Suprapubic skin (tissue), 4 donors: ENCODE results near the gene DAB1. TPM values are rescaled to one million over a fixed set of nuclear protein-coding genes. Genes with fewer than 3 reads are reported as not detected.

Source experiments
- DNase-seq, 2 donors: peaks; one replicate each; pipeline ENCODE4 v3.0.0-alpha.2; 2019; ENCODE audit warnings: low spot score in 2 of 2
- H3K27ac ChIP-seq: fragments of 200-600 bp; sonication (generic); one replicate; pipeline ENCODE4 v1.5.1; 2019
- H3K27me3 ChIP-seq: fragments of 200-600 bp; sonication (generic); one replicate; pipeline ENCODE4 v1.5.1; 2019
- H3K36me3 ChIP-seq: fragments of 200-600 bp; sonication (generic); one replicate; pipeline ENCODE4 v1.5.1; 2019
- H3K4me1 ChIP-seq: fragments of 200-600 bp; sonication (generic); one replicate; pipeline ENCODE4 v1.5.1; 2019
- H3K4me3 ChIP-seq: fragments of 200-600 bp; sonication (generic); one replicate; pipeline ENCODE4 v1.5.1; 2019; ENCODE audit warnings: mild to moderate bottlenecking
- H3K9me3 ChIP-seq: fragments of 200-600 bp; sonication (generic); one replicate; pipeline ENCODE4 v1.5.1; 2019
- CTCF ChIP-seq, 2 donors: fragments of 200-600 bp in 1 of 2; fragments of 450-650 bp in 1 of 2; sonication (generic) in 1 of 2; IDR thresholded peaks; one replicate each; pipeline ENCODE4 v1.5.1; 2016 to 2019; ENCODE audit warnings: antibody characterized with exemption in 2 of 2, mild to moderate bottlenecking in 1 of 2, moderate library complexity in 1 of 2
- EP300 ChIP-seq: sonication (generic); formaldehyde crosslinking; IDR thresholded peaks from one replicate; pipeline ENCODE4 v1.6.1; 2017; ENCODE audit warnings: antibody characterized with exemption
- POLR2A ChIP-seq, 2 donors: fragments of 450-650 bp; IDR thresholded peaks; one replicate each; pipeline ENCODE4 v1.6.1; 2017; ENCODE audit warnings: antibody characterized with exemption in 2 of 2, mild to moderate bottlenecking in 2 of 2, moderate library complexity in 2 of 2
- POLR2AphosphoS5 ChIP-seq, 3 donors: sonication (generic); formaldehyde crosslinking; IDR thresholded peaks; one replicate each; pipeline ENCODE4 v1.6.1; 2017; ENCODE audit warnings: antibody characterized with exemption in 3 of 3
- WGBS: methylation state at CpG from one replicate; pipeline ENCODE4 v1.1.5; 2018; 5-methylcytosine and 5-hydroxymethylcytosine counted together
- total RNA-seq, 4 donors: library from RNA; depleted of rRNA; stranded (reverse); fragments of >200 nt; gene quantifications; one replicate each; pipeline ENCODE4 v1.1.0, GENCODE V29; 2016

DAB1 gene
- total RNA-seq, 4 donors from 2014 or later: 0.17 to 1.0 (median 0.30) TPM

DNA sequence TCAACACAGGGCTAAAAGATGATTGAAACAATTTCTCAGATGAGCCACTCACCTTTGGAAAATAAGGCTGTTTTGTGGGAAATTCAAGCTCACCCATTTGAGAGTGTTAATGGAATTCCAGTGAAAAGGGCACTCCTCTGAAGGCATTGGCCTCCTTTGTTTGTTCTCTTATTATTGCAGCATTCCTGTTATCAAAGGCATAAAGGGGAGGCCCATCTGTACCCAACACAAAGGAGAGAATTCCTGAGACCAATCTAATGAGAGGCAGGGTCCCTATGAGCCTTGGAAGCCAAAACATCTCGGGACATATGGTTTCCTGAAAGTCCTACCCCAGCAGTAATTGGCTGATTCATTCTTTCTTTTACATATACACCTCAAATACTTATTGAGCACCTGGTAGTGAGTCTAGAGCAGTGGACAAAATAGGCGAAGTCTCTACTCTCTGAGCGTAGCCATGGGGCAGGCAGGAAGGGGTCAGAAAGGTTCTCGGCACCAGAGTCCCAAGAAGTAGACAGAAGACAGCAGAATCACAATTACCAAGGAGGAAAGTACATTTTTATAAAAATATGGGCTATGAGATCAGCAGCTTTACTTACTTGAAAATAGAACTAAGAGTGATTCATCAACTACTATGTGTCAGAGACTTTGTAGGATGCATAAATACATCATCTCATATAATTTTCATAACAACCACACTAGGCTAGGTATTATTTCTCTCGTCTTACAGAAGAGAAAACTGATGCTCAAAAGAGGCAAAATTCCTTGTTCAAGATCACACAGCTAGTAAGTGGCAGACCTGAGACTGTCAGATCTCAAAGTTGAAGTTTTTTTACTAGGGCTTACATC is 218.7 kb downstream of the DAB1 start:
- H3K27ac ChIP-seq: no peak overlapping the region
- no peaks in the 10 kb centered on the region for H3K4me1 ChIP-seq
- H3K4me3 ChIP-seq: no peak overlapping the region
- TF ChIP-seq POLR2A (IDR thresholded peaks at IDR 0.05): no peak
- TF ChIP-seq CTCF (IDR thresholded peaks at IDR 0.05): no peak
- no peak for TF ChIP-seq EP300
- no peak for TF ChIP-seq POLR2AphosphoS5 (IDR thresholded peaks at IDR 0.05)
- H3K27me3 ChIP-seq: no peaks in the 10 kb centered on the region
- H3K9me3 ChIP-seq: no peaks in the 10 kb centered on the region
- no peaks in the 10 kb centered on the region for H3K36me3 ChIP-seq
- no peak for DNase-seq
- WGBS: 85% methylated on average over 5 of the region's 5 CpGs

- Histone ChIP-seq H3K4me3 (no peak overlapping the region), H3K9me3 (no peaks in the 10 kb centered on the region), H3K4me1 (no peaks in the 10 kb centered on the region), H3K36me3 (no peaks in the 10 kb centered on the region), H3K27me3 (no peaks in the 10 kb centered on the region), H3K27ac (no peak overlapping the region)
- WGBS: 66% methylated on average over 3 of the region's 3 CpGs
- no peak for TF ChIP-seq EP300
- TF ChIP-seq POLR2A (IDR thresholded peaks at IDR 0.05): no peak
- no peak for TF ChIP-seq CTCF (IDR thresholded peaks at IDR 0.05)
- no peak for DNase-seq
Measured at GRCh38 chr1:57204091-57204490, 219.8 kb downstream of the DAB1 start.

DNA sequence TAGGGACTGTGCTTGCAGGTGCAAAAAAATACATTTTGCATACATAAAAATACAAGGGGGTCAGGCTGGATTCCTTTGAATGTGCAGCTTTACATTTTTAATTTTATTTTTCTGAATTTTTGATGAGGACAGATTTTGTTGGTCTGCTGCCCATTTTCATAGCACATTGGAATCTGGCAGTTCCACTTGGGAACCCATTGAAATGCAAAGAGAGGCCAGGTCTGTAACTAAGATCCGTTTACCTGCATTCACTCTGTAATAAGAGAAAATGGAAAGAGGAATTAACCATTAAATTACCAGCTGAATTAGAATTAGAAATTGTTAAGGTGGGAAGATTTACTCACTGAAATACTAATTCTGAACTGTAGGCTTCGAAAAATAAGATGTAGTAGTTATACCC is 221.6 kb downstream of the DAB1 start:
- Histone ChIP-seq H3K27ac (no peak overlapping the region), H3K4me1 (no peaks in the 10 kb centered on the region), H3K36me3 (no peaks in the 10 kb centered on the region), H3K27me3 (no peaks in the 10 kb centered on the region), H3K4me3 (no peak overlapping the region), H3K9me3 (no peaks in the 10 kb centered on the region)
- WGBS: 43% methylated on average over 2 of the region's 2 CpGs
- DNase-seq: no peak
- TF ChIP-seq POLR2AphosphoS5 (IDR thresholded peaks at IDR 0.05) (no peak), POLR2A (IDR thresholded peaks at IDR 0.05) (no peak), CTCF (IDR thresholded peaks at IDR 0.05) (no peak), EP300 (no peak)

DNA sequence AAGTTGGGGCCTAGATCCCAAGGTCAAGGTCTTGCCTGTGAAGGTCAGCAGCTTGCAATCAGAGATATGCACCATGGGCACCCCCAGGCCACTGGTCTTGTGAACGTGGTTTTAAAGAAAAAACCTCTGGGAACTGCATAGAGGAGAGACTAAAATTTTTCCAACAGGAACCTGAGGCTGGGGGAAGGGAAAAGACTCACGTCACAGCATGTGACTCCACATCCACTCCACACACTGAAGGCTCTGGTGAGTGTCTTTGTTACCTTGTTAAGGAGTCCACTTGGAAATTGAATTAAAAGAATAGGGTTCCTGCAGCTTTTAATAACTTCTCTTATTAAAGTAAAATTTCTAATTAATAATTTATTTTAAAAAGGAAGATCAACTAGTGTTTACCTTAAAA is 224.9 kb downstream of the DAB1 start:
- no peak overlapping the region for H3K4me3 ChIP-seq
- H3K36me3 ChIP-seq: no peaks in the 10 kb centered on the region
- 79% methylated on average over 2 of the region's 2 CpGs for WGBS
- H3K27me3 ChIP-seq: no peaks in the 10 kb centered on the region
- H3K9me3 ChIP-seq: no peaks in the 10 kb centered on the region
- no peak for DNase-seq
- TF ChIP-seq EP300 (no peak), POLR2A (IDR thresholded peaks at IDR 0.05) (no peak), CTCF (IDR thresholded peaks at IDR 0.05) (no peak), POLR2AphosphoS5 (IDR thresholded peaks at IDR 0.05) (no peak)
- H3K27ac ChIP-seq: no peak overlapping the region
- no peaks in the 10 kb centered on the region for H3K4me1 ChIP-seq

DNA sequence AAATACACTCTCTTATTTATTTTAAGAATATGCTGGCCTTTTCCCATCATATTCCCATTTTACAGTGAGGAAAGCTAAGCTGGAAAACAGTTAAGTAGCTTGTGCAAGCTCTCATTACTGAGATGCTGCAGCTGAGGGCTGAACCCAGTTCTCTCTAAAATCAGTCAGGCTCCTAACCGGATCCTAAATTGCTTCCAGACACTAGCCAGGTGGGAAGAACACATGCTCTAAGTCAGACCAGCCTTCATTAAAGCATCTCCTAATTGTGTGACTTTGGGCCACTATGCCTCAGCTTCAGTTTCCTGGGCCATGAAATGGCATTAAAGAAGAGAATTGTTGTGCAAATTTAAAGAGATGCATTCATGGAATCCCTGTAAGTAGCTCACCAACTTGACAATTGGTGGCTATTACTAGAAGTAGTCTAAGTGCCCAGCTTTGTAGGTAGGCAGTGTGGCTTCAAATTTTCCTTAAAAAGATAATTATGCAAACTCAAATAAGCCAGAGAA is 228.4 kb downstream of the DAB1 start:
- Histone ChIP-seq H3K27me3 (no peaks in the 10 kb centered on the region), H3K9me3 (no peaks in the 10 kb centered on the region), H3K4me1 (no peaks in the 10 kb centered on the region), H3K27ac (no peak overlapping the region), H3K36me3 (no peaks in the 10 kb centered on the region), H3K4me3 (no peak overlapping the region)
- 78% methylated on average over 1 of the region's 1 CpG for WGBS
- no peak for DNase-seq
- TF ChIP-seq CTCF (IDR thresholded peaks at IDR 0.05) (no peak), POLR2AphosphoS5 (IDR thresholded peaks at IDR 0.05) (no peak), EP300 (no peak), POLR2A (IDR thresholded peaks at IDR 0.05) (no peak)
